H1 (cell line): ENCODE measurements around the gene OTUD5. TPM values are rescaled to one million over a fixed set of nuclear protein-coding genes. Genes with fewer than 3 reads are reported as not detected.

Source experiments
- CBX5 ChIP-seq: fragments of 300-800, 300-1000 bp; sonication (generic); IDR thresholded peaks from 2 replicates; pipeline ENCODE4 v1.7.1; 2016; ENCODE audit warnings: antibody characterized with exemption, low read length, low read depth
- CHD7 ChIP-seq: fragments of 300-600 bp; sonication (generic); IDR thresholded peaks from 2 replicates; pipeline ENCODE4 v1.7.1; 2012; ENCODE audit warnings: low read length, moderate library complexity, mild to moderate bottlenecking, inconsistent platforms; ENCODE audit not compliant: insufficient replicate concordance
- CREB1 ChIP-seq: IDR thresholded peaks from 2 replicates; pipeline ENCODE4 v1.6.1; 2012; ENCODE audit warnings: inconsistent platforms
- EZH2 ChIP-seq: fragments of 200-600 bp; sonication (generic); IDR thresholded peaks from 2 replicates; pipeline ENCODE4 v1.7.1; 2012; ENCODE audit warnings: low read depth, mild to moderate bottlenecking, moderate library complexity, low read length, inconsistent platforms; ENCODE audit not compliant: severe bottlenecking
- POU5F1 ChIP-seq: IDR thresholded peaks from 2 replicates; pipeline ENCODE4 v1.6.1; 2011; ENCODE audit warnings: low read depth, mild to moderate bottlenecking, low read length, moderate library complexity
- RAD21 ChIP-seq, 2 experiments: IDR thresholded peaks in 1 of 2; conservative IDR thresholded peaks in 1 of 2; 2 replicates each; pipeline ENCODE4 v1.6.1; 2011; ENCODE audit warnings: low read depth in 2 of 2, low read length in 2 of 2, improper control_type of control experiment in 1 of 2, inconsistent platforms in 1 of 2, mild to moderate bottlenecking in 1 of 2, moderate library complexity in 1 of 2
- RXRA ChIP-seq: IDR thresholded peaks from 2 replicates; pipeline ENCODE4 v1.6.1; 2011; ENCODE audit warnings: low read depth, mild to moderate bottlenecking, low read length, moderate library complexity; ENCODE audit not compliant: insufficient read depth
- TCF12 ChIP-seq: IDR thresholded peaks from 2 replicates; pipeline ENCODE4 v1.6.1; 2011; ENCODE audit warnings: low read depth, mild to moderate bottlenecking, low read length
- USF2 ChIP-seq: IDR thresholded peaks from 2 replicates; pipeline ENCODE4 v1.6.1; 2011; ENCODE audit warnings: low read length, improper control_type of control experiment
- polyA plus RNA-seq, 7 experiments: library from polyadenylated mRNA; depleted of rRNA in 3 of 7; stranded (reverse) in 5 of 7; unstranded in 2 of 7; fragments of >200 nt in 5 of 7; fragments of 200-250 nt in 2 of 7; gene quantifications; 1 replicate in 5 of 7; 2 replicates in 1 of 7; 4 replicates in 1 of 7; pipeline versions ENCODE4 v1.2.1 to v1.2.3, GENCODE V29; 2011 to 2013; ENCODE audit warnings: missing spikeins in 2 of 7, mixed read lengths in 2 of 7
- total RNA-seq: library from RNA; stranded (reverse); fragmentation: NEBNext Ultra II Directional; extraction: Animal tissue kit (Norgen Biotek cat#: 25700); gene quantifications from 2 replicates; pipeline ENCODE4 v1.2.1, GENCODE V29; 2021

The OTUD5 gene
- total and polyA plus RNA-seq, 2 of the 8 experiments (the other 6 are each of a cell fraction or from before 2014, with no cell fraction given) = 46.3 to 53.5 TPM

- TF ChIP-seq CHD7 (no peak), USF2 (no peak), EZH2 (no peak), POU5F1 (no peak), RAD21 (IDR thresholded peaks at IDR 0.05 in 1 of 2, conservative IDR thresholded peaks at IDR 0.05 in 1 of 2; ENCODE audit: low read depth in 2 of 2, low read length in 2 of 2) (no peak), TCF12 (no peak), CBX5 (no peak), RXRA (no peak), CREB1 (no peak)
These were observed 33.1 kb downstream of the OTUD5 start (continued) for GRCh38 chrX:48924270-48924669.
